Measurements from ENCODE around the gene INTS11. TPM values are rescaled to one million over a fixed set of nuclear protein-coding genes. Genes with fewer than 3 reads are reported as not detected.
A peak's percentile ranks its signal among the peaks of the same experiment; 100 is the strongest.

The INTS11 gene
- total and polyA plus RNA-seq, 2 of the 13 experiments (the other 11 are each of a cell fraction or from before 2014, with no cell fraction given) = 52.8 to 94.8 TPM

- 0 out of 2 replicates have a peak, but pooled peaks have one; percentile 24 for TF ChIP-seq NR1H2 (CRISPR knock-in tag; IDR thresholded peaks at IDR 0.05; ENCODE audit: borderline replicate concordance, low read depth)
- TF ChIP-seq AGO1 (IDR thresholded peaks at IDR 0.05; ENCODE audit: low read depth, low read length, poor library complexity, severe bottlenecking) = peak; percentile 82
- TF ChIP-seq SAP130 (CRISPR knock-in tag; IDR thresholded peaks at IDR 0.05; ENCODE audit: low read depth) = peak; percentile 97
- TF ChIP-seq ZNF414 (CRISPR knock-in tag; IDR thresholded peaks at IDR 0.05) = 0 out of 2 replicates have a peak, but pooled peaks have one; percentile 58
- 0 out of 2 replicates have a peak, but pooled peaks have one; percentile 20 for TF ChIP-seq ZFP90 (CRISPR knock-in tag; IDR thresholded peaks at IDR 0.05; ENCODE audit: borderline replicate concordance)
- TF ChIP-seq MAFG (CRISPR knock-in tag; IDR thresholded peaks at IDR 0.05) = no peak
- TF ChIP-seq CEBPB (IDR thresholded peaks at IDR 0.05; ENCODE audit: borderline replicate concordance, low read depth, low read length) = peak; percentile 97
- no peak for TF ChIP-seq ZFP36L2 (CRISPR knock-in tag; IDR thresholded peaks at IDR 0.05)
- TF ChIP-seq E2F5 (CRISPR knock-in tag; conservative IDR thresholded peaks at IDR 0.05) = peak; percentile 52; the same call in 1 of the 2 replicates
- TF ChIP-seq ZNF644 (CRISPR knock-in tag; IDR thresholded peaks at IDR 0.05; ENCODE audit: low read depth) = no peak
- peak; percentile 13; the same call in 1 of the 2 replicates for TF ChIP-seq ZNF607 (CRISPR knock-in tag; IDR thresholded peaks at IDR 0.05; ENCODE audit: borderline replicate concordance)
- TF ChIP-seq U2AF2 (IDR thresholded peaks at IDR 0.05; ENCODE audit: low read depth, low read length) = no peak
- peak; percentile 93 for TF ChIP-seq CEBPG (CRISPR knock-in tag; IDR thresholded peaks at IDR 0.05)
- TF ChIP-seq CEBPZ (IDR thresholded peaks at IDR 0.05; ENCODE audit: low read length) = no peak
- TF ChIP-seq ZNF232 (CRISPR knock-in tag; IDR thresholded peaks at IDR 0.05; ENCODE audit: borderline replicate concordance) = 0 out of 2 replicates have a peak, but pooled peaks have one; percentile 15
- TF ChIP-seq GLI4 (CRISPR knock-in tag; IDR thresholded peaks at IDR 0.05; ENCODE audit: borderline replicate concordance) = no peak
Observed at GRCh38 chr1:1307923-1308755, 16.3 kb downstream of the INTS11 start, which contains the start of the genes ACAP3 and PUSL1 (continued).
